HepG2 (cell line): Measurements from ENCODE around the gene TMEM222. TPM values are rescaled to one million over a fixed set of nuclear protein-coding genes. Genes with fewer than 3 reads are reported as not detected.

Experiments used
- BRD4 ChIP-seq: sonication (generic); formaldehyde crosslinking; IDR thresholded peaks from 2 replicates; pipeline ENCODE4 v1.4.0; 2020; ENCODE audit warnings: missing genetic modification reagents
- DNMT3B ChIP-seq: conservative IDR thresholded peaks from 2 replicates; pipeline ENCODE4 v1.6.1; 2016; ENCODE audit warnings: missing biosample characterization, control low read depth
- HNRNPLL ChIP-seq: fragments of 200-400 bp; formaldehyde crosslinking; IDR thresholded peaks from 2 replicates; pipeline ENCODE4 v1.6.1; 2017; ENCODE audit warnings: mild to moderate bottlenecking, low read depth, low read length; ENCODE audit not compliant: poor library complexity, severe bottlenecking
- HOXA9 ChIP-seq: sonication (generic); formaldehyde crosslinking; IDR thresholded peaks from 2 replicates; pipeline ENCODE4 v1.8.1; 2022; ENCODE audit warnings: missing genetic modification reagents, mild to moderate bottlenecking, moderate library complexity, borderline replicate concordance
- PTBP1 ChIP-seq: fragments of 200-400 bp; formaldehyde crosslinking; IDR thresholded peaks from 2 replicates; pipeline ENCODE4 v1.6.1; 2018; ENCODE audit warnings: low read length, low read depth; ENCODE audit not compliant: poor library complexity, severe bottlenecking
- SNRNP70 ChIP-seq: fragments of 200-400 bp; formaldehyde crosslinking; IDR thresholded peaks from 2 replicates; pipeline ENCODE4 v1.6.1; 2017; ENCODE audit warnings: mild to moderate bottlenecking, low read depth, low read length, moderate library complexity
- SP2 ChIP-seq: sonication (generic); formaldehyde crosslinking; IDR thresholded peaks from 2 replicates; pipeline ENCODE4 v1.5.1; 2020; ENCODE audit warnings: mild to moderate bottlenecking, missing genetic modification reagents
- ZNF263 ChIP-seq: sonication (generic); formaldehyde crosslinking; IDR thresholded peaks from 2 replicates; pipeline ENCODE4 v1.4.0; 2020; ENCODE audit warnings: missing genetic modification reagents
- ZNF30 ChIP-seq: sonication (generic); formaldehyde crosslinking; IDR thresholded peaks from 2 replicates; pipeline ENCODE4 v1.5.0; 2020; ENCODE audit warnings: mild to moderate bottlenecking, missing genetic modification reagents
- ZNF460 ChIP-seq: sonication (generic); formaldehyde crosslinking; IDR thresholded peaks from 2 replicates; pipeline ENCODE4 v1.5.1; 2020; ENCODE audit warnings: missing genetic modification reagents, mild to moderate bottlenecking, borderline replicate concordance
- ZNF784 ChIP-seq: sonication (generic); formaldehyde crosslinking; IDR thresholded peaks from 2 replicates; pipeline ENCODE4 v1.5.1; 2020; ENCODE audit warnings: missing genetic modification reagents, mild to moderate bottlenecking, borderline replicate concordance
- ZNF883 ChIP-seq: sonication (generic); formaldehyde crosslinking; IDR thresholded peaks from 2 replicates; pipeline ENCODE4 v1.5.1; 2020; ENCODE audit warnings: mild to moderate bottlenecking, missing genetic modification reagents; ENCODE audit errors: not compliant biosample characterization
- polyA plus RNA-seq, 8 experiments: library from polyadenylated mRNA; depleted of rRNA in 3 of 8; stranded (reverse) in 7 of 8; unstranded in 1 of 8; fragments of >200 nt; fragmentation: Illumina TruSeq in 4 of 8; extraction: Trizol in 4 of 8; gene quantifications; 2 replicates each; pipeline versions ENCODE4 v1.2.1 to v1.2.3, GENCODE V29; 2011 to 2016; ENCODE audit warnings: low read depth in 4 of 8, missing spikeins in 1 of 8, mixed read lengths in 1 of 8; ENCODE audit not compliant: insufficient read depth in 1 of 8
- total RNA-seq, 5 experiments: library from RNA; depleted of rRNA; stranded (reverse); fragments of >200 nt; fragmentation: Illumina TruSeq; extraction: Trizol; gene quantifications; 2 replicates each; pipeline ENCODE4 v1.2.3, GENCODE V29; 2016; ENCODE audit warnings: low read depth in 1 of 5
- TF ChIP-seq, protein P1 (sequence below): sonication (generic); formaldehyde crosslinking; IDR thresholded peaks from 2 replicates; pipeline ENCODE4 v1.4.0; 2020; ENCODE audit warnings: missing genetic modification reagents
- TF ChIP-seq, protein P2 (sequence below): sonication (generic); formaldehyde crosslinking; conservative IDR thresholded peaks from 2 replicates; pipeline ENCODE4 v1.8.0; 2022; ENCODE audit warnings: missing genetic modification reagents
- TF ChIP-seq, protein P3 (sequence below): sonication (generic); formaldehyde crosslinking; IDR thresholded peaks from 2 replicates; pipeline ENCODE4 v1.5.1; 2020; ENCODE audit warnings: missing genetic modification reagents, mild to moderate bottlenecking, borderline replicate concordance
- TF ChIP-seq, protein P4 (sequence below): sonication (generic); formaldehyde crosslinking; IDR thresholded peaks from 2 replicates; pipeline ENCODE4 v1.4.0; 2020; ENCODE audit warnings: mild to moderate bottlenecking, missing genetic modification reagents, borderline replicate concordance

TMEM222 gene
- total and polyA plus RNA-seq, 2 of the 13 experiments (the other 11 are each of a cell fraction or from before 2014, with no cell fraction given), result 22.7 to 29.6 TPM

DNA sequence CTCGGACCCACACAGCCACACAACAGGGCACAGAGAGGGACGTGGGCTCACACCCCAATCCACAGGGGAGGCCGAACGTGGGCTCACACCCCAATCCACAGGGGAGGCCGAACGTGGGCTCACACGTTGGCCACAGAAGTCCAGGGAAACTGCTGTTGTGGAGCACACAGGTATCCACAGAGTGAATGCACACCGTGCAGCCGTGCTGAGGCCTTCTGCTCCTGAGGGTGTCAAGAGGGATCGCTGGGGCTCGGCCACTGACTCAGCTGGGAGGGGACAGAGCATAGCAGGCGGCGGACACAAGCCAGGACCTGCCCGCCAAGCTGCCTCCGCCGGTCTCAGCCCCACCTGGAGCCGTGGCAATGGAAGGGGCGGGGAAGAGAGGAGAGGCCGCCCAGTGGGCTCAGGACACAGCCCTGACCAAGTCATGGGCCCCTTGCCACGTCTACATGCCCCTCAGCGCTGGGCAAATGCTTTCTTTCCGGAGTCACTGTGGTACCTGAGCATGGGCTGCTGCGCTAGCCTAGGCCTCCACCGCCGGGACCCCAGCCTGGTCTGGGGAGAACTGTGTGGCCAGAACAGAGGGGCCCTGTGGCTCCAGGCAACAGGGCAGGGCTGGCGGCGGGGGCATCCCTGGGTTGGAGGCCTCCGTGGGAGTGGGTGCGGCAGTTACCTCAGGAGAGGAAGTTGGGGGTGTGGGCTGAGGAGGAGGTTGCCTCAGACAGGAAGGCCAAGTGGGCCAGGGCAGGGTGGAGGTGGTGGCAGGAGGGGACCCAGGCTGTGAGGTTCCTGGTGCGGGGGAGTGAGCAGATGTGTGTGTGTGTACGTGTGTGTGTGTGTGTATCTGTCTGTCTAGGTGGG lies 21.0 kb downstream of the TMEM222 start (continued):
- TF ChIP-seq, protein P1, sequence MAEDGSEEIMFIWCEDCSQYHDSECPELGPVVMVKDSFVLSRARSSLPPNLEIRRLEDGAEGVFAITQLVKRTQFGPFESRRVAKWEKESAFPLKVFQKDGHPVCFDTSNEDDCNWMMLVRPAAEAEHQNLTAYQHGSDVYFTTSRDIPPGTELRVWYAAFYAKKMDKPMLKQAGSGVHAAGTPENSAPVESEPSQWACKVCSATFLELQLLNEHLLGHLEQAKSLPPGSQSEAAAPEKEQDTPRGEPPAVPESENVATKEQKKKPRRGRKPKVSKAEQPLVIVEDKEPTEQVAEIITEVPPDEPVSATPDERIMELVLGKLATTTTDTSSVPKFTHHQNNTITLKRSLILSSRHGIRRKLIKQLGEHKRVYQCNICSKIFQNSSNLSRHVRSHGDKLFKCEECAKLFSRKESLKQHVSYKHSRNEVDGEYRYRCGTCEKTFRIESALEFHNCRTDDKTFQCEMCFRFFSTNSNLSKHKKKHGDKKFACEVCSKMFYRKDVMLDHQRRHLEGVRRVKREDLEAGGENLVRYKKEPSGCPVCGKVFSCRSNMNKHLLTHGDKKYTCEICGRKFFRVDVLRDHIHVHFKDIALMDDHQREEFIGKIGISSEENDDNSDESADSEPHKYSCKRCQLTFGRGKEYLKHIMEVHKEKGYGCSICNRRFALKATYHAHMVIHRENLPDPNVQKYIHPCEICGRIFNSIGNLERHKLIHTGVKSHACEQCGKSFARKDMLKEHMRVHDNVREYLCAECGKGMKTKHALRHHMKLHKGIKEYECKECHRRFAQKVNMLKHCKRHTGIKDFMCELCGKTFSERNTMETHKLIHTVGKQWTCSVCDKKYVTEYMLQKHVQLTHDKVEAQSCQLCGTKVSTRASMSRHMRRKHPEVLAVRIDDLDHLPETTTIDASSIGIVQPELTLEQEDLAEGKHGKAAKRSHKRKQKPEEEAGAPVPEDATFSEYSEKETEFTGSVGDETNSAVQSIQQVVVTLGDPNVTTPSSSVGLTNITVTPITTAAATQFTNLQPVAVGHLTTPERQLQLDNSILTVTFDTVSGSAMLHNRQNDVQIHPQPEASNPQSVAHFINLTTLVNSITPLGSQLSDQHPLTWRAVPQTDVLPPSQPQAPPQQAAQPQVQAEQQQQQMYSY, result peak; percentile 70; the same call in 1 of the 2 replicates
- no peak for TF ChIP-seq ZNF460 (CRISPR knock-in tag)
- TF ChIP-seq, protein P2, sequence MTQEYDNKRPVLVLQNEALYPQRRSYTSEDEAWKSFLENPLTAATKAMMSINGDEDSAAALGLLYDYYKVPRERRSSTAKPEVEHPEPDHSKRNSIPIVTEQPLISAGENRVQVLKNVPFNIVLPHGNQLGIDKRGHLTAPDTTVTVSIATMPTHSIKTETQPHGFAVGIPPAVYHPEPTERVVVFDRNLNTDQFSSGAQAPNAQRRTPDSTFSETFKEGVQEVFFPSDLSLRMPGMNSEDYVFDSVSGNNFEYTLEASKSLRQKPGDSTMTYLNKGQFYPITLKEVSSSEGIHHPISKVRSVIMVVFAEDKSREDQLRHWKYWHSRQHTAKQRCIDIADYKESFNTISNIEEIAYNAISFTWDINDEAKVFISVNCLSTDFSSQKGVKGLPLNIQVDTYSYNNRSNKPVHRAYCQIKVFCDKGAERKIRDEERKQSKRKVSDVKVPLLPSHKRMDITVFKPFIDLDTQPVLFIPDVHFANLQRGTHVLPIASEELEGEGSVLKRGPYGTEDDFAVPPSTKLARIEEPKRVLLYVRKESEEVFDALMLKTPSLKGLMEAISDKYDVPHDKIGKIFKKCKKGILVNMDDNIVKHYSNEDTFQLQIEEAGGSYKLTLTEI, result no peak
- TF ChIP-seq HNRNPLL, result peak; percentile 57
- no peak for TF ChIP-seq SNRNP70
- no peak for TF ChIP-seq SP2 (CRISPR knock-in tag)
- no peak; the same call in 1 of the 2 replicates for TF ChIP-seq ZNF30 (CRISPR knock-in tag)
- peak; percentile 69; the same call in 1 of the 2 replicates for TF ChIP-seq HOXA9 (CRISPR knock-in tag)
- peak; percentile 21; the same call in 1 of the 2 replicates for TF ChIP-seq ZNF784 (CRISPR knock-in tag)
- TF ChIP-seq PTBP1, result peak; percentile 51
- TF ChIP-seq ZNF883 (CRISPR knock-in tag), result peak; percentile 10
- TF ChIP-seq, protein P3, sequence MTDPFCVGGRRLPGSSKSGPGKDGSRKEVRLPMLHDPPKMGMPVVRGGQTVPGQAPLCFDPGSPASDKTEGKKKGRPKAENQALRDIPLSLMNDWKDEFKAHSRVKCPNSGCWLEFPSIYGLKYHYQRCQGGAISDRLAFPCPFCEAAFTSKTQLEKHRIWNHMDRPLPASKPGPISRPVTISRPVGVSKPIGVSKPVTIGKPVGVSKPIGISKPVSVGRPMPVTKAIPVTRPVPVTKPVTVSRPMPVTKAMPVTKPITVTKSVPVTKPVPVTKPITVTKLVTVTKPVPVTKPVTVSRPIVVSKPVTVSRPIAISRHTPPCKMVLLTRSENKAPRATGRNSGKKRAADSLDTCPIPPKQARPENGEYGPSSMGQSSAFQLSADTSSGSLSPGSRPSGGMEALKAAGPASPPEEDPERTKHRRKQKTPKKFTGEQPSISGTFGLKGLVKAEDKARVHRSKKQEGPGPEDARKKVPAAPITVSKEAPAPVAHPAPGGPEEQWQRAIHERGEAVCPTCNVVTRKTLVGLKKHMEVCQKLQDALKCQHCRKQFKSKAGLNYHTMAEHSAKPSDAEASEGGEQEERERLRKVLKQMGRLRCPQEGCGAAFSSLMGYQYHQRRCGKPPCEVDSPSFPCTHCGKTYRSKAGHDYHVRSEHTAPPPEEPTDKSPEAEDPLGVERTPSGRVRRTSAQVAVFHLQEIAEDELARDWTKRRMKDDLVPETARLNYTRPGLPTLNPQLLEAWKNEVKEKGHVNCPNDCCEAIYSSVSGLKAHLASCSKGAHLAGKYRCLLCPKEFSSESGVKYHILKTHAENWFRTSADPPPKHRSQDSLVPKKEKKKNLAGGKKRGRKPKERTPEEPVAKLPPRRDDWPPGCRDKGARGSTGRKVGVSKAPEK (CRISPR knock-in tag), result 0 out of 2 replicates have a peak, but pooled peaks have one; percentile 36
- TF ChIP-seq DNMT3B (CRISPR knock-in tag), result no peak
- TF ChIP-seq, protein P4, sequence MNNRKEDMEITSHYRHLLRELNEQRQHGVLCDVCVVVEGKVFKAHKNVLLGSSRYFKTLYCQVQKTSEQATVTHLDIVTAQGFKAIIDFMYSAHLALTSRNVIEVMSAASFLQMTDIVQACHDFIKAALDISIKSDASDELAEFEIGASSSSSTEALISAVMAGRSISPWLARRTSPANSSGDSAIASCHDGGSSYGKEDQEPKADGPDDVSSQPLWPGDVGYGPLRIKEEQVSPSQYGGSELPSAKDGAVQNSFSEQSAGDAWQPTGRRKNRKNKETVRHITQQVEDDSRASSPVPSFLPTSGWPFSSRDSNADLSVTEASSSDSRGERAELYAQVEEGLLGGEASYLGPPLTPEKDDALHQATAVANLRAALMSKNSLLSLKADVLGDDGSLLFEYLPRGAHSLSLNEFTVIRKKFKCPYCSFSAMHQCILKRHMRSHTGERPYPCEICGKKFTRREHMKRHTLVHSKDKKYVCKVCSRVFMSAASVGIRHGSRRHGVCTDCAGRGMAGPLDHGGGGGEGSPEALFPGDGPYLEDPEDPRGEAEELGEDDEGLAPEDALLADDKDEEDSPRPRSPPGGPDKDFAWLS, result no peak
- peak; percentile 44; the same call in 1 of the 2 replicates for TF ChIP-seq ZNF263 (CRISPR knock-in tag)
- peak; percentile 70 for TF ChIP-seq BRD4 (CRISPR knock-in tag)
